Mesendoderm (in vitro differentiated cells): Measurements from ENCODE around the gene PPP1R16B.
"Not testable (repeated sequence)": the region's sequence is repeated elsewhere in the genome, so short reads cannot be mapped to it uniquely, and the experiment has no call there.

Experiments
- DNase-seq: peaks from one replicate; pipeline ENCODE4 v3.0.0; 2013
- H2AK5ac ChIP-seq: 2 replicates; pipeline ENCODE4 v1.6.1; 2013; ENCODE audit warnings: low read length, inconsistent platforms
- H2BK120ac ChIP-seq: 2 replicates; pipeline ENCODE4 v1.6.1; 2013; ENCODE audit warnings: low read depth, mild to moderate bottlenecking, low read length, moderate library complexity, mixed read lengths
- H2BK15ac ChIP-seq: replicated peaks from 2 replicates; pipeline ENCODE4 v1.6.1; 2013; ENCODE audit warnings: low read depth, mild to moderate bottlenecking, moderate library complexity
- H2BK5ac ChIP-seq: 2 replicates; pipeline ENCODE4 v1.6.1; 2013; ENCODE audit warnings: low read length, inconsistent platforms
- H3K18ac ChIP-seq: 2 replicates; pipeline ENCODE4 v1.6.1; 2013; ENCODE audit warnings: mild to moderate bottlenecking, low read length, mixed read lengths
- H3K23ac ChIP-seq: one replicate; pipeline ENCODE4 v1.6.1; 2013; ENCODE audit warnings: low read length
- H3K27ac ChIP-seq: 2 replicates; pipeline ENCODE4 v1.5.1; 2013; ENCODE audit warnings: low read depth, mild to moderate bottlenecking, inconsistent platforms, low read length, moderate library complexity
- H3K27me3 ChIP-seq: 2 replicates; pipeline ENCODE4 v1.6.1; 2013; ENCODE audit warnings: low read length, control low read depth, mild to moderate bottlenecking, inconsistent platforms; ENCODE audit not compliant: insufficient read depth, poor library complexity
- H3K36me3 ChIP-seq: 2 replicates; pipeline ENCODE4 v1.6.1; 2013; ENCODE audit warnings: low read length, inconsistent platforms; ENCODE audit not compliant: control insufficient read depth, insufficient read depth
- H3K4ac ChIP-seq: one replicate; pipeline ENCODE4 v1.6.1; 2013; ENCODE audit warnings: low read depth, mild to moderate bottlenecking, low read length, moderate library complexity
- H3K4me1 ChIP-seq: 2 replicates; pipeline ENCODE4 v1.6.1; 2013; ENCODE audit warnings: low read depth, low read length, inconsistent platforms; ENCODE audit not compliant: control insufficient read depth
- H3K4me2 ChIP-seq: 2 replicates; pipeline ENCODE4 v1.6.1; 2013; ENCODE audit warnings: low read length
- H3K4me3 ChIP-seq: 2 replicates; pipeline ENCODE4 v1.5.1; 2013; ENCODE audit warnings: mild to moderate bottlenecking, low read length
- H3K56ac ChIP-seq: one replicate; pipeline ENCODE4 v1.6.1; 2013; ENCODE audit warnings: low read length
- H3K79me1 ChIP-seq: 2 replicates; pipeline ENCODE4 v1.6.1; 2013; ENCODE audit warnings: low read length, inconsistent platforms
- H3K79me2 ChIP-seq: 2 replicates; pipeline ENCODE4 v1.6.1; 2013; ENCODE audit warnings: mild to moderate bottlenecking, low read length; ENCODE audit not compliant: control insufficient read depth, insufficient read depth
- H3K9ac ChIP-seq: 2 replicates; pipeline ENCODE4 v1.6.1; 2013; ENCODE audit warnings: low read length, inconsistent platforms
- H4K5ac ChIP-seq: one replicate; pipeline ENCODE4 v1.6.1; 2013; ENCODE audit warnings: low read length
- H4K8ac ChIP-seq: one replicate; pipeline ENCODE4 v1.6.1; 2013; ENCODE audit warnings: low read depth, mild to moderate bottlenecking, control low read depth, low read length, moderate library complexity
- WGBS: extraction: QIAGEN DNeasy Blood & Tissue Kit; methylation state at CpG from one replicate; pipeline ENCODE4 v1.1.7; 2013; ENCODE audit warnings: low lambda C conversion rate, missing lambda C conversion rate; ENCODE audit not compliant: insufficient coverage; ENCODE audit errors: extremely low coverage; 5-methylcytosine and 5-hydroxymethylcytosine counted together

PPP1R16B gene

GRCh38 chr20:38812182-38812581 lies 6.7 kb downstream of the PPP1R16B start:
- H2AK5ac ChIP-seq: no peak overlapping the region
- no peak overlapping the region for H3K4ac ChIP-seq
- no peak overlapping the region for H2BK5ac ChIP-seq
- H3K27ac ChIP-seq: no peak overlapping the region
- H3K56ac ChIP-seq: no peak overlapping the region
- no peaks in the 10 kb centered on the region for H3K36me3 ChIP-seq
- H3K4me3 ChIP-seq: no peak overlapping the region
- WGBS: no CpG with 5 or more reads among the region's 5 CpGs
- peaks cover 5% of the 10 kb centered on the region for H3K79me2 ChIP-seq
- no peak overlapping the region for H2BK120ac ChIP-seq
- H3K9ac ChIP-seq: no peak overlapping the region
- no peak overlapping the region for H3K18ac ChIP-seq
- H3K4me1 ChIP-seq: no peaks in the 10 kb centered on the region
- no peak overlapping the region for H3K23ac ChIP-seq
- H2BK15ac ChIP-seq: no peak overlapping the region
- no peak overlapping the region for H4K8ac ChIP-seq
- DNase-seq: no peak
- no peak overlapping the region for H4K5ac ChIP-seq
- no peaks in the 10 kb centered on the region for H3K27me3 ChIP-seq
- H3K79me1 ChIP-seq: peaks cover 8% of the 10 kb centered on the region
- H3K4me2 ChIP-seq: no peak overlapping the region

DNA sequence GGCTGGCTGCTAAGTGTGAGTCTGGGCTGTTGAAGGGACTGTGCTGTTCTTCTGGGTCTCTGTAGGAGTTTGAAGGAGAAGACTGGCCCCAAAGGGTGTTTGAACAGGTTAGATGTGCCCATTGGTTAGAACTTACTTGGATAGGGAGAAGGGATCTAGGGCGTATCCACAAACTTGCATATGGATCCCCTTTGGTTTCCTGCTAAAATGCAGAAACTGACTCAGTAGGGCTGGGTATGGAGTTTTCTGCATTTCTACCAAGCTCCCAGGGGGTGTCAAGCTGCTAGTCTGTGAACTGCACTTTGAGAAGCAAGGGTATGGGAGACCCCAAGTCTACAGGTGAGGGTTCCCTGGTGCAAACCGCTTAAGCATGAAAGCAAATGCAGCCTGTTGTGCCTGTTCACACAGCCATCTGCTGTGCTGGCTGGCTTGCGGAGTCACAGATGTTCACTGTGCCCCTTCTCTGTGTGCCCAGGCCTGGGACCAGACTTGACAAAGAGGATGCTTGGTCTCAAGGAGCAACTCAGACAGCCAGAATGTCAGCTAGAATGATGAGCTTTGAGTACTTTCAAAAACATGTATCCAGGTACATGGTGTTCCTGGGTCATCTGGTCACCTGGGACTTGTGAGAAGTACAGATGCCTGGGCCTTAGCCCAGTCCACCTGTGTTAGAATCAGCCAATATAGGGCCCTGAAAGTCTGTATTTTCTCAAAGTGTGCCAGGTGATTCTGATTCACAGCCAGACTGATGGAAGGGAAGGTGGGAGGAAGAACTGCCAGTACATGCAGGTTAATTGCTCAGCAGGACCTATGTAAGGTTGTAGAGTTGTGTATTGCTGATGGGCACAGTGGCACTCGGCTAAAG lies 7.4 kb downstream of the PPP1R16B start:
- Histone ChIP-seq H3K4me3 (no peak overlapping the region), H3K23ac (no peak overlapping the region), H2AK5ac (no peak overlapping the region), H3K56ac (no peak overlapping the region), H2BK15ac (no peak overlapping the region), H3K4me2 (no peak overlapping the region), H3K27ac (no peak overlapping the region), H4K8ac (no peak overlapping the region), H2BK5ac (no peak overlapping the region), H3K36me3 (no peaks in the 10 kb centered on the region), H3K79me1 (peaks cover 6% of the 10 kb centered on the region), H3K79me2 (peaks cover 5% of the 10 kb centered on the region), H3K4ac (no peak overlapping the region), H3K9ac (no peak overlapping the region), H2BK120ac (no peak overlapping the region), H3K27me3 (no peaks in the 10 kb centered on the region), H3K4me1 (no peaks in the 10 kb centered on the region), H4K5ac (no peak overlapping the region), H3K18ac (no peak overlapping the region)
- no CpG with 5 or more reads among the region's 4 CpGs for WGBS
- no peak for DNase-seq

DNA sequence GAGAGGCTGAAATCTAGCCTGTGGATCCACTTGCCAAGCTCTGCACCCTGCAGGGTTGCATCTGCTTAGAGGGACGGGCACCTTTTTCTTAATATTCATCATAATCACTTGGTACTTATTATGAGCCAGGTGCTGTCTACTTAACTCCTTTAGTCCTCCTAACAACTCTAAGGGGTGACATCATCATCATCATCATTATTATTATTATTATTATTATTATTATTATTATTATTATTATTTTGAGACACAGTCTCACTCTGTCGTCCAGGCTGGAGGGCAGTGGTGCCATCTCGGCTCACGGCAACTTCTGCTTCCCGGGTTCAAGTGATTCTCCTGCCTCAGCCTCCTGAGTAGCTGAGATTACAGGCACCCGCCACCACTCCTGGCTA lies 8.1 kb downstream of the PPP1R16B start:
- not testable (repeated sequence) for H2BK120ac ChIP-seq, H3K27me3 ChIP-seq, H3K4ac ChIP-seq, H3K79me1 ChIP-seq, H3K56ac ChIP-seq, H3K4me1 ChIP-seq, H4K5ac ChIP-seq, H2BK15ac ChIP-seq, H3K23ac ChIP-seq, DNase-seq, H3K36me3 ChIP-seq, H3K79me2 ChIP-seq, H4K8ac ChIP-seq, H3K9ac ChIP-seq, H2AK5ac ChIP-seq, H2BK5ac ChIP-seq, H3K18ac ChIP-seq, H3K4me2 ChIP-seq, H3K27ac ChIP-seq, H3K4me3 ChIP-seq
- no CpG with 5 or more reads among the region's 6 CpGs for WGBS

- H2AK5ac ChIP-seq: no peak overlapping the region
- no peak overlapping the region for H4K8ac ChIP-seq
- H3K79me2 ChIP-seq: peaks cover under 1% of the 10 kb centered on the region
- H3K9ac ChIP-seq: no peak overlapping the region
- H4K5ac ChIP-seq: no peak overlapping the region
- no peak overlapping the region for H3K27ac ChIP-seq
- peaks cover 5% of the 10 kb centered on the region for H3K79me1 ChIP-seq
- no peak overlapping the region for H3K4me3 ChIP-seq
- no peak overlapping the region for H2BK120ac ChIP-seq
- no peak overlapping the region for H3K4me2 ChIP-seq
- no peak overlapping the region for H3K18ac ChIP-seq
- no peak overlapping the region for H2BK15ac ChIP-seq
- no peak overlapping the region for H3K4ac ChIP-seq
- DNase-seq: no peak
- no peaks in the 10 kb centered on the region for H3K4me1 ChIP-seq
- no peak overlapping the region for H3K56ac ChIP-seq
- no peak overlapping the region for H2BK5ac ChIP-seq
- no peaks in the 10 kb centered on the region for H3K36me3 ChIP-seq
- no peaks in the 10 kb centered on the region for H3K27me3 ChIP-seq
- no peak overlapping the region for H3K23ac ChIP-seq
These were observed 9.9 kb downstream of the PPP1R16B start for GRCh38 chr20:38815446-38815845.

GRCh38 chr20:38818113-38819065 lies 12.9 kb downstream of the PPP1R16B start:
- WGBS: no CpG with 5 or more reads among the region's 9 CpGs
- Histone ChIP-seq H4K8ac (no peak overlapping the region), H2BK15ac (no peak overlapping the region), H3K4me3 (no peak overlapping the region), H3K79me1 (no peaks in the 10 kb centered on the region), H4K5ac (no peak overlapping the region), H3K4me1 (no peaks in the 10 kb centered on the region), H3K23ac (no peak overlapping the region), H3K27me3 (no peaks in the 10 kb centered on the region), H3K4me2 (no peak overlapping the region), H3K27ac (no peak overlapping the region), H2BK5ac (no peak overlapping the region), H3K18ac (no peak overlapping the region), H2BK120ac (no peak overlapping the region), H2AK5ac (no peak overlapping the region), H3K79me2 (no peaks in the 10 kb centered on the region), H3K36me3 (no peaks in the 10 kb centered on the region), H3K56ac (no peak overlapping the region), H3K9ac (no peak overlapping the region), H3K4ac (no peak overlapping the region)
- no peak for DNase-seq
